GM19468 (cell line): Measurements from ENCODE around the gene GGACT.
A peak's percentile ranks its signal among the peaks of the same experiment; 100 is the strongest.
"Not testable (repeated sequence)": the region's sequence is repeated elsewhere in the genome, so short reads cannot be mapped to it uniquely, and the experiment has no call there.

Experiments
- ATAC-seq: cut with Tn5 transposase; IDR thresholded peaks from one replicate; pipeline ENCODE4 v1.9.1; 2021; ENCODE audit warnings: mild to moderate bottlenecking, moderate library complexity, moderate number of reproducible peaks; ENCODE audit not compliant: unreplicated experiment; ENCODE audit errors: extremely low read depth

Gene GGACT

DNA sequence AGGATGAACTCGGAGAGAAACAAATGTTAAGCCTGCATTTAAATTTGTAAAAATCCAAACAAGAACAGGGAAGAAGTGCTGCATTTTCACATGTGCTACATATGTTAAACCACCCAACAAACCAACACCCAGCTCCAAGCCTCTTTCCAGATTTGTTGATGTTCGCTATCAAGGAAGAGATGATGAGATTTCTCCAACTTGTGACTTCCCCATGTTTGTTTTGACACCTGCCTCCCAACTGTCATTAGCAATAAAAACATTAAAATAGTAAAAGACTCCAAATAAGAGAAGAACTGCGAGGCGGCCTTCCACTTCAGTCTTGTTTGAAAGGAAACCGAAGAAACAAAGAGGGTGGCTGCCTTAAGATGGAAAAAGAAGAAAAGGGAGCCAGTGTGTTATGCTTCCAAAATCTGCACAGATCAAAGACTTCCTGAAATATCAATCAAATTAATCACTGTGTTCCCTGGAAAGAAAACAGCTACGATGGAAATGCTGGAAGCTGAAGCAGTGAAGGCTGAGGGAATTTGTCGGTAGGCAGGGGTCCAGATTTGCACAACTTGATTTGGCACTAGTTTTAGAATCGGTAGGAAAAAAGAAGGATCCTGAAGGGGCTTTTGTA, 14.0 kb upstream of the GGACT start:
- no peak for ATAC-seq

DNA sequence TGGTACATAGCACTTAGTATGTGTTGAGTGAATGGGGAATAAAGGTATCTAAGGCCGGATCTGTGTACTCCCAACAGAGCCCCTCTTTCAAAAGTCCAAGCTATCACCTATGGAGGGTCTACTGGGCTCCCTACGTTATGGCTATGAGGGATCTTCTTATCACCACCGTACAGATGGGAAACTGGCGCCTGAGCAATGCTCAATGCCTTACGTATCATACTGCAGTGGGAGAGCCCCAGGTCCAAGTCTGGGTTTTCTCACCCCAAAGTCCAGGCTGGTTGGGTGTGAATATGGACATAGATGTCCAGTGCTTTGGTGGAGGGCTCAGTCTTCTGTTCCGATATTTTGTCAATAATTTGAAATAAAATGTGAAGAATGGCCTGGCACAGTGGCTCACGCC, 13.1 kb upstream of the GGACT start:
- ATAC-seq: no peak

GRCh38 chr13:100600915-100601314, 12.3 kb upstream of the GGACT start:
- ATAC-seq: no peak

- ATAC-seq: no peak
Measured at GRCh38 chr13:100600461-100600860, 11.9 kb upstream of the GGACT start.

GRCh38 chr13:100597253-100597652, 8.7 kb upstream of the GGACT start:
- ATAC-seq: no peak

DNA sequence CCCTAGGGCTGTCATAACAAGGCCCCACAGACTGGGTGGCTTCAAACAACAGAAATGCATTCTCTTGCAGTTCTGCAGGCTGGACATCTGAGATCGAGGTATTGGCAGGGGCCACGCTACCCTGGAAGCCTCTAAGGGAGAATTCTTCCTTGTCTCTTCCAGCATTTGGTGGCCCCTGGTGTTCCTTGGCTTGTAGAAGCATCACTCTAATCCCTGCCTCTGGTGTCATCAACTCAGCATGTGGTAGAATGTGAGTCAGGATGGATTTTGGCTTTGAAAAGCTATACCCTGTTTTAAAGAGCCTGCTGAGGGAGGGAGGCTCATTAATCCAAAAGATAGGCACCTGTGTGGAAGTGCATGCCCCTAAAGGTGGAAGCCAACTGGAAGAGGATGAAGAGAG, 7.9 kb upstream of the GGACT start:
- ATAC-seq: no peak

DNA sequence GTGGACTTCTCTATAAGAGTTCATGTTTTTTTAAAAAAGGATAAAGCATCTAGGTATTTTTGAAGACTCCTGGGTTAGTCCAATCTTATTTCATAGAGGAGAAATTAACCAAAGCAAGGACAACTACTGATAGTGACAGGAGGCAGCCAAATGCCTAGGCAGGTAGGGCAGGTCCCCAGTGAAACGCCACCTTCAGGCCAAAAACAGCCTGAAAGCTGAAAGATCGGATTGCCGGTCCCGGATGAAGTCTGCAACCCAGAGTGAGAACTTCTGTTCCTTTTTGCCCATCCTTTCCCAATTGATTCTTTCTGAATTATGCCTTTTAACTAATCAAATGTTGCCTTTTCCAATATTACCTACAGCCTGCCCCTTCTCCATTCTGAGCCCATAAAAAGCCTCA, 6.1 kb upstream of the GGACT start:
- ATAC-seq: no peak

- no peak for ATAC-seq
Measured at GRCh38 chr13:100594255-100594654, 5.7 kb upstream of the GGACT start.

GRCh38 chr13:100589178-100589725, 663 bp upstream of the GGACT start:
- no peak for ATAC-seq

DNA sequence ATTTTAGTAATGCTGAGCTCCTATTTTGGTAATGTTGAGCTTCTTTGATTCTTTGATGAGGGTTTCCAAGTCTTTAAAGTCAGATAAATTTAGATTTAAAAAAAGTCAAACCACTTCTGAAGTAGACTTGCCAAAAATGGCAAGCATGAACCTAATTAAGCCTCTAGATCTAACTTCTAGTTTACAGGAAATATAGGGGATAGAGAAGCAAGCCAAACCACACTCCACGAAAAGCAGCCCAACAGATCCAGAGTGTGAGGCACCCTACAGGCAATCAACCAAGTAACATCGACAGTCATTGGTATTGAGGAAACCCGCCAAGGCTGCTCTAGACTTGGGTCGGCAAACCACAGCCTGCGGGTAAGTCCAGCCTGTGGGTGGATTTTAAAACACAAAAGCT, 3.7 kb downstream of the GGACT start:
- no peak for ATAC-seq

- no peak for ATAC-seq
Measured at GRCh38 chr13:100581504-100581903, 7.1 kb downstream of the GGACT start.

GRCh38 chr13:100581030-100581429, 7.6 kb downstream of the GGACT start:
- ATAC-seq: no peak

- no peak for ATAC-seq
Measured at GRCh38 chr13:100580045-100580444, 8.5 kb downstream of the GGACT start.

- ATAC-seq: not testable (repeated sequence)
Measured at GRCh38 chr13:100577239-100577638, 11.3 kb downstream of the GGACT start.

DNA sequence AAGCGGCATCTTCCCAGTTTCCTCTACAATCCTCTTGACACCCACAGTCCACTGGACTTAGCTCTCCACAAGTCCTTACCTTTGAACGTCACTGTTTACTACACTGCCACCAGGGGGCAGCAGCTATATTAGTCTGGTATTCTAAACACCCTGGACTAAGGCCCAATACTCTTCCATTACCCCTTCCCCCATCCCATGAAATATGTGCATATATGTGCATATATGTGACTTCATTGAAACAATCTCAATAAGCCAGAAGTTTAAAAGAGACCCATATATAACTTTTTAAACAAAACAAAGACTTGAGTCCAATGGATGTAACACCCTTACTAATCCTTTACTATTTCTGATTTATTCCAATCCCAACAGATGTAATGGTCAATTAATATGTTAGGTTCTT, 15.5 kb downstream of the GGACT start:
- peak; percentile 82 for ATAC-seq

- ATAC-seq: no peak
Measured at GRCh38 chr13:100566543-100566942, 22.0 kb downstream of the GGACT start.

DNA sequence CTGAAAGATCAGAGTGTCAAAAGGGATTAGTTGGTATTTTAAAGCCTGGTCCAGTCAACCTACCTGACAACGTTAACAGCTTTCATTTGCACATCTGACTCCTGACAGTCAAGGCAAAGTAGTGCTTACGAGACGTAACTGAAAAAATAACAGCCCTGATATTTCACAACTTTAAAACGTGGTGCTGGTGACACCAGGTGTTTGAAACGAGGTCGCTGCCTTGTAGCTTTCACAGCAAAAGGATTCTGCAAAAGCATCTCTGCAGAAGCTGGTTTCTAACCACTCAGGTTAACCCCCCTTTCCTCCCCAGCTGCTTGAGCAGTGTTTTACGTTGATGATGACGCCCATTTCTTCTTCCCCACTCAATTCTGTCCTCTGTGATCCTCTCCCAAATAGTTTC, 23.3 kb downstream of the GGACT start:
- no peak for ATAC-seq

DNA sequence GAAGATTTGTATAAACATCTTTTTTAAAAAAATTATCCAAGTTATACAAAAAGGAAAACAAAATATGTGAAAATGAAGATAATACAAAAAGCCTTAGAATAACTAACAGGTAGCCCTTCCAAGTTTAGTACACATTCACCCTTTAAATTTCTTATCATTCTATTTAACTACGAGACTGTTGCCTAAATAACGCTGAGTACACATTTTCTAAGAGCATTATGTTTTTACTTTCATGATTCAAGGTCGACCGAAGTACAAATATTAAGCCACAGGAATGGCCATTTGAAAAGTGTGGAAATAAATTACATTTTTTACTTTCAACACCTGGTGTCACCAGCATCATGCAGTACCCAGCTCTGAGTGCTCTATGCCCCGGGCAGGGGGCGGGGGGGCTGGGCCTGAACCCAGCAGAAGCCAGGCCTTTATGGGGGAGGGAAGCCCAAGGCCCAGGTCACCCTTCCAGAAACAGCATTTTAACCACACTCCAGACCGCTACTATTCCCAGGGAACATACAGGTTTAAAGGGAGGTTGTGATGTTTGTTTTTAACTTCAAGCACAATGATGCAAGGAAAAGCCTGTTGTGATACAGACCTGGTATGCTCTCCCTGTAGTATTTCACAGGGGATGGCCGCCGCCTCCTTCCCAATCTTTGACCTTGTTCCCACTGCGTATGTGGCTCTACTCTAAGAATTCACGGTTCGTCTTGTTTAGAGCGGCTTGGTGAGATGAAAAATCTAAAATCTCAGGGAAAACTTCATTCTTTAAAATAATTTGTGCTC, 24.0 kb downstream of the GGACT start:
- no peak for ATAC-seq

GRCh38 chr13:100563779-100564178, 24.8 kb downstream of the GGACT start:
- no peak for ATAC-seq

DNA sequence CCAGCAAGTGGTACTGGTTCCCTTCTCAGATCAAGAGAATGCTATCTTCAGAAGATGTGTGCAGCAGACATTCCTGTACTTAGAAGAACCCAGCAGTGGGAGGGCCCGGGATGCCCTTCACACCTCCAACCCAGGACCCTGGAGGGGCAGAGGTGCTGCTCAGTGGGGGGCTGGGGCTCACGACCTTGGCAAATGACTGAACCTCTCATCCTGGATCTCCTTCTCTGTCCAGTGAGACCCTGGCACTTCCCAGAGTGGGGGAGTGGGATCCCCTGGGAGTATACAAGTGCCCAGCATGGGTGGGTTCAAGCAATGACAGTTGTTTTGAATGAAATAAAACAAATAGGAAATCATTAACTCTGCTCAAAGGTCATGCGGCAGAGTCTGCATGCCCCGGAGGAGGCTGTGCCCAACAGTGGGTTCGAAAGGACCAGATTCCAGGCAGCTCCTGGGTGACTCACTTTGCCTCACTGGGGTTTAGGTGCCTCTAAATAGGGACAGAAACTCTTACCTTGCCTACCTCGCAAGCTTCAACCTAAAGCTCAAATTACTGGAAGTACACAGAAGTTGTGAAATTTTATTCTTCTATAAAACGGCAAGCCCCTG, 26.9 kb downstream of the GGACT start:
- no peak for ATAC-seq

- ATAC-seq: no peak
Measured at GRCh38 chr13:100561158-100561499, 27.5 kb downstream of the GGACT start.
